GM19455 (cell line): ENCODE results near the gene MMP10.
"Not testable (repeated sequence)": the region's sequence is repeated elsewhere in the genome, so short reads cannot be mapped to it uniquely, and the experiment has no call there.

Experiments
- ATAC-seq: cut with Tn5 transposase; IDR thresholded peaks from one replicate; pipeline ENCODE4 v1.9.1; 2021; ENCODE audit not compliant: unreplicated experiment

The MMP10 gene

GRCh38 chr11:102784380-102784779, 4.0 kb upstream of the MMP10 start:
- ATAC-seq: no peak

- no peak for ATAC-seq
These were observed 3.3 kb upstream of the MMP10 start for GRCh38 chr11:102783720-102784119.

GRCh38 chr11:102783016-102783415, 2.6 kb upstream of the MMP10 start:
- no peak for ATAC-seq

- ATAC-seq: no peak
These were observed 1.2 kb upstream of the MMP10 start for GRCh38 chr11:102781676-102782075.

- ATAC-seq: no peak
These were observed 4.0 kb downstream of the MMP10 start for GRCh38 chr11:102776454-102776853.

GRCh38 chr11:102773386-102773785, 7.0 kb downstream of the MMP10 start:
- ATAC-seq: no peak

- no peak for ATAC-seq
These were observed 9.1 kb downstream of the MMP10 start for GRCh38 chr11:102771351-102771750.

- no peak for ATAC-seq
These were observed 10.2 kb downstream of the MMP10 start for GRCh38 chr11:102770191-102770590.

- ATAC-seq: no peak
These were observed 12.6 kb downstream of the MMP10 start for GRCh38 chr11:102767800-102768199.

GRCh38 chr11:102763440-102763839, 17.0 kb downstream of the MMP10 start:
- ATAC-seq: no peak

- ATAC-seq: no peak
These were observed 18.1 kb downstream of the MMP10 start for GRCh38 chr11:102762361-102762767.

- ATAC-seq: no peak
These were observed 18.7 kb downstream of the MMP10 start for GRCh38 chr11:102761646-102762238.

- ATAC-seq: no peak
These were observed 19.9 kb downstream of the MMP10 start for GRCh38 chr11:102760344-102761035.

GRCh38 chr11:102757823-102758549, 22.4 kb downstream of the MMP10 start:
- ATAC-seq: no peak

GRCh38 chr11:102753267-102753666, 27.2 kb downstream of the MMP10 start:
- ATAC-seq: no peak

GRCh38 chr11:102751673-102752072, 28.8 kb downstream of the MMP10 start:
- no peak for ATAC-seq

GRCh38 chr11:102749101-102749722, 31.2 kb downstream of the MMP10 start:
- no peak for ATAC-seq

- not testable (repeated sequence) for ATAC-seq
These were observed 33.5 kb downstream of the MMP10 start for GRCh38 chr11:102746746-102747578.

- no peak for ATAC-seq
These were observed 45.8 kb downstream of the MMP10 start for GRCh38 chr11:102734650-102735049.

GRCh38 chr11:102733232-102733875, 47.1 kb downstream of the MMP10 start:
- peak; percentile 77 for ATAC-seq
